GM10266 (cell line): ENCODE results near the gene BNIP3.

ENCODE experiments used
- DNase-seq: peaks from one replicate; pipeline ENCODE4 v3.0.0; 2012; ENCODE audit errors: extremely low spot score
- TF ChIP-seq, protein P1 (sequence below): IDR thresholded peaks from 2 replicates; pipeline ENCODE4 v1.5.1; 2012; ENCODE audit warnings: mild to moderate bottlenecking, low read depth; ENCODE audit not compliant: control insufficient read depth, insufficient read depth; ENCODE audit errors: missing control alignments

BNIP3 gene

DNA sequence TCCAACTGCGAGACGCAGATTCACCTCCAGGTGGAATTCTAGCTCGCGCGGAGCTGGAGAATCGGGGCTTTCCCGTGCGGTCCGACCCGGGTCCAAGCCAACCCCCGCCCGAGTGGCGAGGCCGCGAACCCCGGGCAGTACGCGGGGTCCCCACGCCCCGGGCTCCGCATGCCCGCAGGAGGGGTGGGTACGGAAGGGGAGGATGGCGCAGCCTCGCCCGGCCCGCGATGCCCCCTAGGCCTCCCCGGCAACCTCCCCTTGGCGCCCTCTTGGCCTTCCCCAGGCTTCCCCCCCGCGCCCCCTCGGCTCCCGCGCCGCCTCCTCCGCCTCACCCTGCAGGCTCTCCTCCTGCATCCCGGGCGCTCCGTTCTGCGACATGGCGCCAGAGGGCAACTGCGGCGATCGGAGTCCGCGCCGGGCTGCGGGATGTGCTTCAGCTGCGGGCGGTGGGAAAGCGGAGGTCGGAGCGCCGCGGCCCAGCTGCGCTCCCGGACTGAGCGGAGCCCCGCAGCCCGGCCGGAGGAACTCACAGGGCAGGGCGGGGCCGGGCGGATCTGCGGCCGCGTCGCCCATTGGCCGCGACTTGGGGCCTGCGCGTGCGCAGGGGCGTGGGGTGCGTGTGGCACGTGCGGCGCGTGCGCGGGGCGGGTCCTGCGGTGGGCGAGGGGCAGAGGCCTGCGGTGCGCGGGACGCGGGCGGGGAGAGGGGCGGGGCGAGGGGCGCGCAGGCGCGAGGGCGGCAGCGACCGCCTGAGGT lies at the start of gene BNIP3:
Gene BNIP3 (minus strand): TSS at position 495 of the 756 bp plus-strand sequence. CDS start 117 bp downstream, at position 378.
- TF ChIP-seq, protein P1, sequence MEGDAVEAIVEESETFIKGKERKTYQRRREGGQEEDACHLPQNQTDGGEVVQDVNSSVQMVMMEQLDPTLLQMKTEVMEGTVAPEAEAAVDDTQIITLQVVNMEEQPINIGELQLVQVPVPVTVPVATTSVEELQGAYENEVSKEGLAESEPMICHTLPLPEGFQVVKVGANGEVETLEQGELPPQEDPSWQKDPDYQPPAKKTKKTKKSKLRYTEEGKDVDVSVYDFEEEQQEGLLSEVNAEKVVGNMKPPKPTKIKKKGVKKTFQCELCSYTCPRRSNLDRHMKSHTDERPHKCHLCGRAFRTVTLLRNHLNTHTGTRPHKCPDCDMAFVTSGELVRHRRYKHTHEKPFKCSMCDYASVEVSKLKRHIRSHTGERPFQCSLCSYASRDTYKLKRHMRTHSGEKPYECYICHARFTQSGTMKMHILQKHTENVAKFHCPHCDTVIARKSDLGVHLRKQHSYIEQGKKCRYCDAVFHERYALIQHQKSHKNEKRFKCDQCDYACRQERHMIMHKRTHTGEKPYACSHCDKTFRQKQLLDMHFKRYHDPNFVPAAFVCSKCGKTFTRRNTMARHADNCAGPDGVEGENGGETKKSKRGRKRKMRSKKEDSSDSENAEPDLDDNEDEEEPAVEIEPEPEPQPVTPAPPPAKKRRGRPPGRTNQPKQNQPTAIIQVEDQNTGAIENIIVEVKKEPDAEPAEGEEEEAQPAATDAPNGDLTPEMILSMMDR, result no peak
- DNase-seq, result peak; percentile 100

DNA sequence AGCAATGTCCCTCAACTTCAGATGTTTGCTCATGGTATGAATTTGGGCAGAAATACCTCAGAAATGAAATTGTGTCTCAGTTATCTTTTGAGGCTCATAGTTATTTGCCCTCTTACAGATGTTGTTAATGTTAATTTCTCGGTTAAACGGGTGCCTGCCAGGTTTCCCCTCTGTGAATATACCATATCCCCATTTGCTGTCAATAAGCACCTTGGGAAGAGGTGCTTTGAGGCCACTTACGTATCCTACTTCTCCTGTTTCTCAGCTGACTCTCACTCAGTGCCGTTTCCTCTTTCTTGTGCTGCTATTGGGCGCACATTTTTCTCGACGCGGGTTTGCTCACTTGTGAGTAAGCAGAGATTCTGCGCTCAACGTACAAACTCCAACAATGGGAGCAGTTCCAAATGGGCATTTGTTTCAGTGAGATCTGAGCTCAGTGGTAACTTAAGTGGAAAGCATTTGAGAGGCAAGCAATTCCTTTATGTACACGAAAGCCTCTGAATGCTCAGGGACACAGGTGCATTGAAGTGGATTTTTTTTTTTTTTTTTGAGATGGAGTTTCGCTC lies 49.3 kb upstream of the BNIP3 start:
- DNase-seq, result no peak
- TF ChIP-seq, protein P1, result no peak

DNA sequence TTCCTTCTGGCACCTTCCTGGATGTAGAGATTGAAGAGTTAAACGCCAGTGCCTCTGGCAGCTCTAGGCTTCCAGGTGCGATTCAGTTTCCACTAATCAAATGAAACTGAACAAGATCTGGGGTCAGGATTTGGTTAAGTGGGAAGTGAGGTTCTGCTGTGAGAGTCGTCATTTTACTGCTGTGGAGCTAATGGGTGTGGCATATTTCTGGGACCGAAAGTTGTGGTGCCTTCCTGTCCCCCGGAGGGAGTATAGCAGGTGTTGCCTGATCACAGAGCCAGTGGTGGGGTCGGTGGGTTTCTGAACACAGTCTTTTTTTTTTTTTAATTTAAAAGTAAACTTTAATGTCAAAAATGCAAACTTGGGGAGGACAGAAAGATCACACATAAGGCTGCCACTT lies 47.0 kb upstream of the BNIP3 start:
- no peak for DNase-seq
- TF ChIP-seq, protein P1, result no peak

GRCh38 chr10:132027423-132027983 lies 45.8 kb upstream of the BNIP3 start:
- TF ChIP-seq, protein P1, result no peak
- no peak for DNase-seq

DNA sequence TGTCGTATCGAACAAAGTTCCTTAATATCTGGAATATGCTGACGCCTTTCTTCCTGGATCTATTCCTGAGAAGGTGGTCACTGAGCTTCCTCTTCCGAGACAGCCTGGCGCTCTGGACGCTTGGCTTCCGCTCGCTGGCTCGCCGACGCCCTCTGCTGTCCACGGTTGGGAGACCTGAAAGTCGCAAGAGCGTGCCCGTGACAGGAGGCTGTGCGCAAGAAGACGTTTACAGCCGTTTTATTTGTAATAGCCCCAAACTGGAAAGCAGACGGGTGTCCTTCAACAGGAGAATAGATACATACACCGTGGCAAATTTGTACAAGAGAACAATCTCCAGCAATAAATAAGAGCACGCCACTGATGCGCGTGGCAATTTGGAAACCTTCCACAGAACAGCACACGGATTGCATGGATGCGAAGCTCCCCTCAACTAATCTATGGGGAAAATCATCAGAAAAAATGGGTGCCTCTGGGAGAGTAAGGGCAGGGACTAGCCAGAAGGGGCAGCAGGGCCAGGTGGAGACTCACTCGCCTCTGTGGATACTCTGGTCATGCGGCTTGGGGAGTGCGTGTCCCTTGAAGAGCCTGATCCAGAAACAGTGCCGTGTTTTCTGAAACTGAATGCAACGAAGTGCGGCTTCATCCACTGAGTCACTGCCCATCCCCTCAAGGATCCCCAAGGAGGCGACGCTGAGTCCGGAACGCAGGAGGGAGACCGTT lies 41.5 kb upstream of the BNIP3 start:
- TF ChIP-seq, protein P1, result peak; percentile 98
- DNase-seq, result peak; percentile 80

GRCh38 chr10:132022241-132022640 lies 40.5 kb upstream of the BNIP3 start:
- TF ChIP-seq, protein P1, result no peak
- no peak for DNase-seq
